CD14-positive monocyte (primary cell): Measurements from ENCODE around the gene ARHGDIB. TPM values are rescaled to one million over a fixed set of nuclear protein-coding genes. Genes with fewer than 3 reads are reported as not detected.

Source experiments
- DNase-seq, 3 donors: peaks; one replicate each; pipeline ENCODE4 v3.0.0-alpha.2; 2011 to 2022
- H2AFZ ChIP-seq: 2 replicates; pipeline ENCODE4 v1.6.0; 2012; ENCODE audit warnings: mild to moderate bottlenecking, low read depth, low read length, inconsistent platforms; ENCODE audit not compliant: insufficient read depth, poor library complexity, severe bottlenecking
- H3K27ac ChIP-seq, 2 donors: 1 replicate in 1 of 2; 2 replicates in 1 of 2; pipeline ENCODE4 v1.5.1; 2012 to 2013; ENCODE audit warnings: low read length in 2 of 2, control low read depth in 1 of 2, inconsistent platforms in 1 of 2, low read depth in 1 of 2, mild to moderate bottlenecking in 1 of 2
- H3K27me3 ChIP-seq, 2 donors: one replicate each; pipeline versions ENCODE4 v1.6.0 to v1.6.1; 2011 to 2013; ENCODE audit warnings: low read length in 2 of 2; ENCODE audit not compliant: control insufficient read depth in 2 of 2, insufficient read depth in 2 of 2
- H3K36me3 ChIP-seq, 2 donors: replicated peaks in 1 of 2; 1 replicate in 1 of 2; 2 replicates in 1 of 2; pipeline versions ENCODE4 v1.5.1 to v1.6.1; 2012 to 2013; ENCODE audit warnings: low read length in 2 of 2, control low read depth in 1 of 2, inconsistent platforms in 1 of 2, mild to moderate bottlenecking in 1 of 2; ENCODE audit not compliant: insufficient read depth in 2 of 2, control insufficient read depth in 1 of 2
- H3K4me1 ChIP-seq, 2 donors: 1 replicate in 1 of 2; 2 replicates in 1 of 2; pipeline versions ENCODE4 v1.5.1 to v1.6.1; 2012 to 2013; ENCODE audit warnings: low read length in 2 of 2, control low read depth in 1 of 2, inconsistent platforms in 1 of 2, mild to moderate bottlenecking in 1 of 2, moderate library complexity in 1 of 2; ENCODE audit not compliant: insufficient read depth in 2 of 2, control insufficient read depth in 1 of 2
- H3K4me2 ChIP-seq: replicated peaks from 2 replicates; pipeline ENCODE3; 2012; ENCODE audit warnings: low read length, moderate library complexity, mild to moderate bottlenecking; ENCODE audit not compliant: poor library complexity, severe bottlenecking; ENCODE audit errors: extremely low read depth
- H3K4me3 ChIP-seq, 3 experiments: fragments of 200-600 bp in 1 of 3; sonication (generic) in 1 of 3; replicated peaks in 1 of 3; 1 replicate in 2 of 3; 2 replicates in 1 of 3; pipeline ENCODE4 v1.5.1; 2011 to 2013; ENCODE audit warnings: low read length in 3 of 3, mild to moderate bottlenecking in 3 of 3, control low read depth in 2 of 3, low read depth in 2 of 3, inconsistent platforms in 1 of 3, moderate library complexity in 1 of 3
- H3K79me2 ChIP-seq: 2 replicates; pipeline ENCODE4 v1.6.0; 2012; ENCODE audit warnings: mild to moderate bottlenecking, control low read depth, inconsistent platforms, low read length, moderate library complexity; ENCODE audit not compliant: insufficient read depth
- H3K9ac ChIP-seq: 2 replicates; pipeline ENCODE4 v1.6.0; 2017; ENCODE audit warnings: low read length, mild to moderate bottlenecking; ENCODE audit not compliant: insufficient read depth, poor library complexity, severe bottlenecking
- H3K9me3 ChIP-seq, 2 donors: replicated peaks in 1 of 2; 1 replicate in 1 of 2; 2 replicates in 1 of 2; pipeline versions ENCODE4 v1.5.1 to v1.6.1; 2012 to 2013; ENCODE audit warnings: low read length in 2 of 2, control low read depth in 1 of 2; ENCODE audit not compliant: control insufficient read depth in 1 of 2, insufficient read depth in 1 of 2
- H4K20me1 ChIP-seq: 2 replicates; pipeline ENCODE4 v1.6.0; 2012; ENCODE audit warnings: mild to moderate bottlenecking, low read length, control low read depth, moderate library complexity; ENCODE audit not compliant: insufficient read depth
- H3K27ac Mint-ChIP-seq, 7 donors: one replicate each; pipeline ENCODE4 v1.8.0; 2020; ENCODE audit warnings: mild to moderate bottlenecking in 7 of 7, mixed read lengths in 7 of 7, moderate library complexity in 6 of 7, inconsistent platforms in 2 of 7
- H3K27me3 Mint-ChIP-seq, 3 donors: one replicate each; pipeline ENCODE4 v1.8.0; 2021 to 2022; ENCODE audit warnings: low read depth in 3 of 3, mild to moderate bottlenecking in 3 of 3, mixed read lengths in 3 of 3, moderate library complexity in 3 of 3, inconsistent platforms in 1 of 3
- H3K36me3 Mint-ChIP-seq, 2 donors: one replicate each; pipeline ENCODE4 v1.8.0; 2020; ENCODE audit warnings: mixed read lengths in 2 of 2, inconsistent platforms in 1 of 2, mild to moderate bottlenecking in 1 of 2
- H3K4me1 Mint-ChIP-seq: one replicate; pipeline ENCODE4 v1.8.0; 2020; ENCODE audit warnings: mild to moderate bottlenecking, mixed read lengths
- H3K4me3 Mint-ChIP-seq, 2 donors: one replicate each; pipeline ENCODE4 v1.8.0; 2020; ENCODE audit warnings: mild to moderate bottlenecking in 2 of 2, mixed read lengths in 2 of 2, moderate library complexity in 1 of 2
- H3K9me3 Mint-ChIP-seq, 7 donors: one replicate each; pipeline ENCODE4 v1.8.0; 2020 to 2022; ENCODE audit warnings: mixed read lengths in 7 of 7, mild to moderate bottlenecking in 6 of 7, moderate library complexity in 6 of 7, inconsistent platforms in 2 of 7
- CTCF ChIP-seq: fragments of 200-600 bp; IDR thresholded peaks from one replicate; pipeline ENCODE4 v1.8.0; 2022; ENCODE audit warnings: antibody characterized with exemption, mild to moderate bottlenecking
- WGBS: methylation state at CpG from one replicate; pipeline ENCODE4 v1.1.5; 2013; ENCODE audit warnings: missing lambda C conversion rate; ENCODE audit not compliant: insufficient coverage; 5-methylcytosine and 5-hydroxymethylcytosine counted together
- intact Hi-C, 2 donors: fragments of 100-400 bp; cut with micrococcal nuclease; formaldehyde crosslinking; loops; one replicate each; pipeline versions ENCODE4 v1.15.0 to v1.15.1; 2023
- polyA plus RNA-seq, 3 donors: library from polyadenylated mRNA; depleted of rRNA in 1 of 3; unstranded in 2 of 3; stranded (reverse) in 1 of 3; fragments of 300-500 nt in 2 of 3; fragments of >200 nt in 1 of 3; fragmentation: Illumina TruSeq in 2 of 3; gene quantifications; 1 replicate in 2 of 3; 2 replicates in 1 of 3; pipeline ENCODE4 v1.2.3, GENCODE V29; 2012 to 2021

ARHGDIB gene
- polyA plus RNA-seq, 3 donors: 1,199 to 2,228 (median 1,854) TPM

- Histone ChIP-seq H3K4me2 (no peak overlapping the region), H3K9ac (no peak overlapping the region), H4K20me1 (no peaks in the 10 kb centered on the region), H2AFZ (no peak overlapping the region), H3K27me3 (no peaks in the 10 kb centered on the region), H3K9me3 (no peaks in the 10 kb centered on the region), H3K4me1 (no peaks in the 10 kb centered on the region), H3K36me3 (peaks cover 0 to 5% of the 10 kb centered on the region in 2 donors), H3K27ac (no peak overlapping the region), H3K4me3 (no peak overlapping the region), H3K79me2 (no peaks in the 10 kb centered on the region)
- Mint-ChIP-seq H3K27ac (no peak overlapping the region), H3K27me3 (no peaks in the 10 kb centered on the region), H3K9me3 (peaks cover 0 to 3% (median 0%) of the 10 kb centered on the region in 7 donors), H3K4me1 (peaks cover 14% of the 10 kb centered on the region), H3K36me3 (peaks cover 26 to 27% of the 10 kb centered on the region in 2 donors), H3K4me3 (no peak overlapping the region)
- WGBS: no CpG with 5 or more reads among the region's 5 CpGs
- intact Hi-C loops: no loop called here
- no peak for TF ChIP-seq CTCF
- no peak for DNase-seq
Measured at GRCh38 chr12:14905269-14906004, 56.0 kb downstream of the ARHGDIB start.

GRCh38 chr12:14904854-14905253 is 56.5 kb downstream of the ARHGDIB start:
- Histone ChIP-seq H3K4me1 (no peaks in the 10 kb centered on the region), H2AFZ (no peak overlapping the region), H3K4me3 (no peak overlapping the region), H4K20me1 (no peaks in the 10 kb centered on the region), H3K4me2 (no peak overlapping the region), H3K79me2 (no peaks in the 10 kb centered on the region), H3K9me3 (no peaks in the 10 kb centered on the region), H3K9ac (no peak overlapping the region), H3K36me3 (peaks cover 0 to 5% of the 10 kb centered on the region in 2 donors), H3K27ac (no peak overlapping the region), H3K27me3 (no peaks in the 10 kb centered on the region)
- Mint-ChIP-seq H3K36me3 (peaks cover 21 to 22% of the 10 kb centered on the region in 2 donors), H3K27ac (no peak overlapping the region), H3K27me3 (no peaks in the 10 kb centered on the region), H3K4me3 (no peak overlapping the region), H3K4me1 (peaks cover 14% of the 10 kb centered on the region), H3K9me3 (peaks cover 0 to 3% (median 0%) of the 10 kb centered on the region in 7 donors)
- TF ChIP-seq CTCF: no peak
- WGBS: 59% methylated on average over 4 of the region's 8 CpGs
- no peak for DNase-seq
- intact Hi-C loops: no loop called here
